Stimulated activated CD8-positive, alpha-beta memory T cell treated with anti-CD3 and anti-CD28 coated beads, Interleukin-7, amount 100 ng/mL, for 4 hours (primary cell): ENCODE measurements around the gene RBM28.

Experiments
- DNase-seq, 2 donors: peaks; one replicate each; pipeline ENCODE4 v3.0.0-alpha.2; 2020; ENCODE audit warnings: low read depth in 2 of 2

RBM28 gene

GRCh38 chr7:128260069-128260795, 83.5 kb downstream of the RBM28 start:
- no peak for DNase-seq

- DNase-seq: no peak
These were observed 84.3 kb downstream of the RBM28 start for GRCh38 chr7:128259131-128260061.

GRCh38 chr7:128257458-128257857, 86.2 kb downstream of the RBM28 start:
- DNase-seq: no peak

GRCh38 chr7:128255271-128255670, 88.4 kb downstream of the RBM28 start:
- no peak for DNase-seq

GRCh38 chr7:128254470-128254869, 89.2 kb downstream of the RBM28 start:
- DNase-seq: no peak

GRCh38 chr7:128253701-128254100, 90.0 kb downstream of the RBM28 start:
- no peak for DNase-seq

- no peak for DNase-seq
These were observed 92.4 kb downstream of the RBM28 start for GRCh38 chr7:128251337-128251736.
